Erythroblast (primary cell): ENCODE results near the gene DNAJB6.

ENCODE experiments used
- GATA1 ChIP-seq: IDR thresholded peaks from 2 replicates; pipeline ENCODE4 v1.6.1; 2011; ENCODE audit warnings: low read depth, mild to moderate bottlenecking, control low read depth, low read length, moderate library complexity
- POLR2A ChIP-seq: IDR thresholded peaks from 2 replicates; pipeline ENCODE4 v1.6.1; 2011; ENCODE audit warnings: mild to moderate bottlenecking, low read length

DNA sequence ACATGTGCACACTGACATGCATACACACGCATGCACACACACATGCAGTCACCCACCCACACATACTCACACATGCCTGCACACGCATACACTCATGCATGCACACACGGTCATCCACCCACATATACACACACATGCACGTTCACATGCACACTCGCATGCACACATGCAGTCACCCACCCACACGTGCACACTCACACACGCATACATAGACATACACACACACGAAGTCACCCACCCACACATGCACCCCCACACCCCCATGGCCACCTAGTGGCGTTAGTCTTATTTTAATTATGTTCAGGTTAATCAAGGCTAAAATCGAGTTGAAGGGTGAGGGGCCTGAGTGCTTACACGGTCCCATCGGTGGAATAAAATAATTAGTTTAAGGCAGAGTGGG is 96.8 kb downstream of the DNAJB6 start:
- TF ChIP-seq POLR2A (no peak), GATA1 (no peak)
